Left lung (tissue), 10 donors: ENCODE data around the gene HEPN1. TPM values are rescaled to one million over a fixed set of nuclear protein-coding genes. Genes with fewer than 3 reads are reported as not detected.

Source experiments
- ATAC-seq: fragments of 200-7000 bp; cut with Tn5 transposase; one replicate; pipeline ENCODE4 v1.9.1; 2020; ENCODE audit warnings: moderate library complexity
- DNase-seq, 4 donors: peaks; one replicate each; pipeline ENCODE4 v3.0.0-alpha.2; 2013 to 2020
- H3K27ac ChIP-seq, 2 donors: fragments of 200-600 bp; sonication (generic) in 1 of 2; one replicate each; pipeline versions ENCODE4 v1.5.0 to v1.8.0; 2020 to 2021
- H3K27me3 ChIP-seq, 2 donors: fragments of 200-600 bp; sonication (generic) in 1 of 2; one replicate each; pipeline versions ENCODE4 v1.5.0 to v1.8.0; 2020 to 2021
- H3K36me3 ChIP-seq, 2 donors: fragments of 200-600 bp; sonication (generic) in 1 of 2; one replicate each; pipeline versions ENCODE4 v1.5.0 to v1.8.0; 2020 to 2021
- H3K4me1 ChIP-seq, 2 donors: fragments of 200-600 bp; one replicate each; pipeline ENCODE4 v1.8.0; 2021
- H3K4me3 ChIP-seq, 2 donors: fragments of 200-600 bp; sonication (generic) in 1 of 2; one replicate each; pipeline versions ENCODE4 v1.5.0 to v1.8.0; 2020 to 2021; ENCODE audit warnings: mild to moderate bottlenecking in 1 of 2
- H3K9me3 ChIP-seq, 2 donors: fragments of 200-600 bp; sonication (generic) in 1 of 2; one replicate each; pipeline versions ENCODE4 v1.5.0 to v1.8.0; 2020 to 2021
- intact Hi-C, 2 donors: fragments of 100-400 bp; cut with DNase I; formaldehyde crosslinking; loops; one replicate each; pipeline versions ENCODE4 v1.11.2 to v1.14.2; 2022
- polyA plus RNA-seq, 6 donors: library from polyadenylated mRNA; unstranded; fragments of 120-200 nt; gene quantifications; one replicate each; pipeline ENCODE4 v1.2.1, GENCODE V29; 2013; ENCODE audit not compliant: insufficient read length in 6 of 6
- total RNA-seq, 2 donors: library from RNA; stranded (reverse); fragmentation: NEBNext Ultra II Directional; extraction: Animal tissue kit (Norgen Biotek cat#: 25700); gene quantifications; one replicate each; pipeline ENCODE4 v1.2.1, GENCODE V29; 2021
- TF ChIP-seq, protein P1 (sequence below), 2 donors: fragments of 200-600 bp; sonication (generic) in 1 of 2; IDR thresholded peaks; one replicate each; pipeline versions ENCODE4 v1.5.0 to v1.8.0; 2021; ENCODE audit warnings: antibody characterized with exemption in 2 of 2
- donor health status: DM: no; HTN: yes; CAD: no.
- donor health status: DM: no; HTN: no; CAD: no.

HEPN1 gene
- total and polyA plus RNA-seq, 8 donors: 0.15 TPM; not detected in 7

DNA sequence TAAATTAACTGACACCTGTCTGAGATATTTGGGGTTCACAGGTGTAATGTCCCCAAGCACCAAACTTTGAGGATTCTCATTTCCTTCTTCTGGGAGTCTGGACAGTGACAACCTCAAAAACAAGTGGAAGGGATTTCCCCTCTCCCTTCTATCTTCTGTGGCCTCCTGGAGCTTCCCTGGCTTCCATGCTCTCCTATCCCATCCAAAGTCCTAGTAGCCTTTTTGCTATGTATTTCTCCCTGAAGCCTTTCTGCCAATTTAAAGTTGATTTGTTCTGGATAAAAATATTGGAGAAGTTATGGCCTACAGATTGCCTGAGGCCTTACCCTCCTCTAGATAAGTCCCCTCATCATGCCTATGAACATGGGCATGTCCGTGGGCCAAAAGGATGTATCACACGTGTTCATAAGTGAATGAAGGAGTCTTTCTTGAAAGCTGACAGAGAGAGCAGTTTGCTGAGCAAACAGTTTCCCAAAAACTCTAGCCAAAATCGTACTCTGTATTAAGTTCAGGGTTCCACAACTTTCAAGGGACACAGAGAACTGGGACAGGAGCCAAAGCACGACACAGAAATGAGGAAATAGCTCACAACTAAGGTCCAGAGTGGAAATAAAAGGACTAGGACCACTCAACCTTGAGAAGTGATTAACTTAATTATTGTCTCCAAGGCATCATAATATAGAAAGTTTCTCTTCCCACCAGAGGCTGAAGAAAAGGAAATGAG lies 10.1 kb downstream of the HEPN1 start:
- TF ChIP-seq, protein P1, sequence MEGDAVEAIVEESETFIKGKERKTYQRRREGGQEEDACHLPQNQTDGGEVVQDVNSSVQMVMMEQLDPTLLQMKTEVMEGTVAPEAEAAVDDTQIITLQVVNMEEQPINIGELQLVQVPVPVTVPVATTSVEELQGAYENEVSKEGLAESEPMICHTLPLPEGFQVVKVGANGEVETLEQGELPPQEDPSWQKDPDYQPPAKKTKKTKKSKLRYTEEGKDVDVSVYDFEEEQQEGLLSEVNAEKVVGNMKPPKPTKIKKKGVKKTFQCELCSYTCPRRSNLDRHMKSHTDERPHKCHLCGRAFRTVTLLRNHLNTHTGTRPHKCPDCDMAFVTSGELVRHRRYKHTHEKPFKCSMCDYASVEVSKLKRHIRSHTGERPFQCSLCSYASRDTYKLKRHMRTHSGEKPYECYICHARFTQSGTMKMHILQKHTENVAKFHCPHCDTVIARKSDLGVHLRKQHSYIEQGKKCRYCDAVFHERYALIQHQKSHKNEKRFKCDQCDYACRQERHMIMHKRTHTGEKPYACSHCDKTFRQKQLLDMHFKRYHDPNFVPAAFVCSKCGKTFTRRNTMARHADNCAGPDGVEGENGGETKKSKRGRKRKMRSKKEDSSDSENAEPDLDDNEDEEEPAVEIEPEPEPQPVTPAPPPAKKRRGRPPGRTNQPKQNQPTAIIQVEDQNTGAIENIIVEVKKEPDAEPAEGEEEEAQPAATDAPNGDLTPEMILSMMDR (IDR thresholded peaks at IDR 0.05): no peak
- ATAC-seq: no peak
- intact Hi-C loops: no loop called here
- no peak for DNase-seq
- Histone ChIP-seq H3K4me3 (no peak overlapping the region), H3K9me3 (no peaks in the 10 kb centered on the region), H3K4me1 (no peaks in the 10 kb centered on the region), H3K27me3 (peaks cover 0 to under 1% of the 10 kb centered on the region in 2 donors), H3K36me3 (no peaks in the 10 kb centered on the region), H3K27ac (no peak overlapping the region)

DNA sequence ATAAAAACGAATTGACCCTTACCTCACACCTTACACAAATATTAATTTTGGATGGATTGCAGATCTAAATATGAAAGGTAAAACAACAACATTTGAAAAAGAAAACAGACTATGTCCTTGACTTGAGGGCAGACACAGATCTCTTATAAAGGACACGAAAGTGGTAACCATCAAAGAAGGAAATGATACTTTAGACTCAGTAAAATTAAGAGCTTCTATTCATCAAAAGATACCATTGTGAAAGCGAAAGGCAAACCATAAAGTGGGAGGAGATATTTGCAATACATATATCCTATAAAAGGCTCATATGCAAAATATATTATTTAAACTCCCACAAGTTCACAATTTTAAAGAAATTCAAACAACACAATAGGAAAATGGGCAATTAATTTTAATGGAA lies 11.7 kb downstream of the HEPN1 start:
- H3K36me3 ChIP-seq: no peaks in the 10 kb centered on the region
- no peak overlapping the region for H3K27ac ChIP-seq
- intact Hi-C loops: no loop called here
- peaks cover 0 to 4% of the 10 kb centered on the region in 2 donors for H3K4me1 ChIP-seq
- ATAC-seq (no peak), DNase-seq (no peak)
- no peak overlapping the region for H3K4me3 ChIP-seq
- H3K9me3 ChIP-seq: no peaks in the 10 kb centered on the region
- TF ChIP-seq, protein P1 (IDR thresholded peaks at IDR 0.05): no peak
- peaks cover 0 to 6% of the 10 kb centered on the region in 2 donors for H3K27me3 ChIP-seq

DNA sequence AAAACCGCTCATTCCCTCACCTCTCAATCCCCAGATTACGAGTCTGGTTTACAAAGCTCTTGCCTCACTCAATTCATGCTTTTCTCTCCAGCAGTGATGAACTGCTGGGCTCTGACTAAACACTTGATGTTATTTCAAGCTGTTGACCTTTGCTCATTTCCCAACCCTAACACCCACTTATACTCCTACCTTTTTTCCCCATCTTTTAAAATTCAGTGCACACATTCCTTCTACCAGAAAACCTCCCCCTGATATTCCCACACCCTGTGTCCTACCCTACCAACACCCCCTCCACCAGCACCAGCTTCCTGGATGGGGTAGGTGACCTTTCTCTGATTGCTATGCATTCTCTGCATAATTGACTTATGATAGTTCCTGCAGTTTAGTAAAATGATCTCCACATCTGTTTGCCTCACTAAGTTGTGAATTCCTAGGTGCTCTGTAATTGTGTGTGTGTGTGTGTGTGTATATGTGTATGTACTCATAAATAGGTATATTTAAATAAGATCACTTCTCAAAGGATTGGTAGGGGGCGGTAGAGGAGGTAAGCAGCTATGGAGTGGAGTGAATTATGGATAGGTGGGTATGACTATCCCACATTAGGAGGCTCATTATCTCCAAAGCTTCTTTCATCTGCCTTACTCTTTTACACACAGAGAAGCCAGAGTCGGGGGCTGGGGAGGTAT lies 16.0 kb downstream of the HEPN1 start:
- peaks cover 0 to 6% of the 10 kb centered on the region in 2 donors for H3K27me3 ChIP-seq

DNA sequence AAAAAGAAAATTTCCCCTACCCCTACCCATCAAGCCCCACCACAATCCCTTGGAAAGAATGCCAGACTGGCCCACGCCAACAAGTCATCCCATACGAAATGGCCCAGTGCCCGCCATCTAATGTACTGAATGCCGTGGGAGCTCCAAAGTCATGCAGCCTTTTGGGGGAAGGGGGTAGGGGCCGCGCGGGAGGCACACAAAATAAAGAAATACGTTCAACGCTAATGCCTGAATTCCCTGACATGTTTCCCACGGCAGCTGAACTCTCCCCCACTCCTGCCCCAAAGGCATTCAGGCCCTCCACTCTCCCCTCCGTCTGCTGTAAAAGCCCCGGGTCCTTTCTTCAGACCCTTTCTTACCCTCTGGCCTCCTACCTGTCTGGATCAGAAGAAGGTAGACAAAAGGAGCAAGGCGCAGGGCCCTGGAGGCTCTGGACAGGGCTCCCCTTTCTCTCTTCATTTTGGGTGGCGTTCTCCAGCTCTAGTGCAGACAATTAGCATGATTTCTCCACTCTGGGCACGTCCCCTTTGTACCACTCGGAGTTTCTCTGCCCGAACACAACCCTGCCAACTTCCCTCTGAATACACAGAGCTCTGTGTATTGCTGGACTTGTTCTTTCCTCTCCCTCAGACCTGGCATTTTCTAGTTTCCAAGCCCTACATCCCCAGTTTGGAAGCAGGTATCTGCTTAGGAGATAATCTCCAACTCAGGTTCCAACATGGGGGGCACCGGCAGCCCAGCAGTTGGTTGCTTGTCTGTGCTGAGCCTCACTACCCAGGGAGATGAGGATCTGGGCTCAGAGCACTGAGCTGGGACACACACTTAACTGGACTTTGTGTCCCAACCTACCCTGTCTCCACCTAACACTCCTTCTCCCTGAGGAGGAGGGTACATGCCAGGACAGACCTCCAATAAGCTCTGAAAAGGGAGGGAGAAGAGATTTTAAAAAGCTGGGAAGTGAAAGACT lies 16.8 kb downstream of the HEPN1 start, which contains the start of gene HEPACAM:
Gene HEPACAM, minus strand, starts transcription at position 500 of the 967 bp plus-strand sequence. Its CDS starts 41 bp downstream, at position 459.
- no peak for ATAC-seq

More for the DNA sequence above, 16.0 kb downstream of the HEPN1 start:
- Histone ChIP-seq H3K27ac (no peak overlapping the region), H3K9me3 (no peaks in the 10 kb centered on the region), H3K4me1 (peaks cover 0 to 4% of the 10 kb centered on the region in 2 donors), H3K4me3 (no peak overlapping the region), H3K36me3 (no peaks in the 10 kb centered on the region)
- ATAC-seq (peak; percentile 24), DNase-seq (no peak)
- intact Hi-C loops: no loop called here
- TF ChIP-seq, protein P1 (IDR thresholded peaks at IDR 0.05): no peak

More for the DNA sequence above, 16.8 kb downstream of the HEPN1 start, which contains the start of gene HEPACAM:
- Histone ChIP-seq H3K9me3 (no peaks in the 10 kb centered on the region), H3K4me1 (peaks cover 0 to 4% of the 10 kb centered on the region in 2 donors), H3K27me3 (peaks cover 0 to 6% of the 10 kb centered on the region in 2 donors), H3K4me3 (no peak within 1 kb of the TSS), H3K27ac (no peak within 1 kb of the TSS), H3K36me3 (no peaks in the 10 kb centered on the region)
- TF ChIP-seq, protein P1 (IDR thresholded peaks at IDR 0.05): no peak
- DNase-seq: no peak
- intact Hi-C loops: no loop called here
